Measurements from ENCODE around the gene DDX51. TPM values are rescaled to one million over a fixed set of nuclear protein-coding genes. Genes with fewer than 3 reads are reported as not detected.

Gene DDX51
- total RNA-seq (2012; rRNA removed): 9.2 and 10.4 TPM in 2 replicates

GRCh38 chr12:132144115-132144809 lies at the start of gene DDX51, which contains the start of gene NOC4L:
Gene DDX51, minus strand, starts transcription at chr12:132144319. Its CDS starts 23 bp downstream, at chr12:132144296.
Gene NOC4L, plus strand, starts transcription at chr12:132144457. Its CDS starts 32 bp downstream, at chr12:132144489.
- peak within 1 kb of the TSS; percentile 99 for H3K4me3 ChIP-seq (ENCODE audit: low read length)
- peaks cover 37% of the 10 kb centered on the region for H3K36me3 ChIP-seq (ENCODE audit: insufficient read depth, low read length)
- H3K9me3 ChIP-seq (replicated peaks; ENCODE audit: low read length): no peaks in the 10 kb centered on the region
- H3K4me1 ChIP-seq (ENCODE audit: control insufficient read depth, insufficient read depth, low read length): peaks cover 18% of the 10 kb centered on the region
- no peaks in the 10 kb centered on the region for H3K27me3 ChIP-seq (ENCODE audit: control insufficient read depth, insufficient read depth, low read length)
- H3K4me2 ChIP-seq (ENCODE audit: low read length): peak within 1 kb of the TSS; percentile 99
- peak within 1 kb of the TSS; percentile 92 for H3K9ac ChIP-seq (ENCODE audit: low read depth, low read length)

- Histone ChIP-seq H3K4me2 (ENCODE audit: low read length) (no peak overlapping the region), H3K4me1 (ENCODE audit: control insufficient read depth, insufficient read depth, low read length) (peaks cover 10% of the 10 kb centered on the region)
Measured at GRCh38 chr12:132191715-132192553, 47.8 kb upstream of the DDX51 start.

GRCh38 chr12:132190834-132191500 lies 46.8 kb upstream of the DDX51 start:
- Histone ChIP-seq H3K4me2 (ENCODE audit: low read length) (no peak overlapping the region), H3K9me3 (replicated peaks; ENCODE audit: low read length) (peaks cover 11% of the 10 kb centered on the region), H3K27me3 (ENCODE audit: control insufficient read depth, insufficient read depth, low read length) (peaks cover 33% of the 10 kb centered on the region), H3K36me3 (ENCODE audit: insufficient read depth, low read length) (no peaks in the 10 kb centered on the region), H3K9ac (ENCODE audit: low read depth, low read length) (no peak overlapping the region), H3K4me3 (ENCODE audit: low read length) (no peak overlapping the region), H3K4me1 (ENCODE audit: control insufficient read depth, insufficient read depth, low read length) (peaks cover 10% of the 10 kb centered on the region)

More at GRCh38 chr12:132191715-132192553, 47.8 kb upstream of the DDX51 start:
- peaks cover 11% of the 10 kb centered on the region for H3K9me3 ChIP-seq (replicated peaks; ENCODE audit: low read length)
- H3K27me3 ChIP-seq (ENCODE audit: control insufficient read depth, insufficient read depth, low read length): peaks cover 34% of the 10 kb centered on the region
- no peaks in the 10 kb centered on the region for H3K36me3 ChIP-seq (ENCODE audit: insufficient read depth, low read length)
- H3K9ac ChIP-seq (ENCODE audit: low read depth, low read length): no peak overlapping the region
- no peak overlapping the region for H3K4me3 ChIP-seq (ENCODE audit: low read length)

- Histone ChIP-seq H3K36me3 (ENCODE audit: insufficient read depth, low read length) (no peaks in the 10 kb centered on the region), H3K9ac (ENCODE audit: low read depth, low read length) (peak overlapping the region; percentile 64), H3K27me3 (ENCODE audit: control insufficient read depth, insufficient read depth, low read length) (peaks cover 36% of the 10 kb centered on the region), H3K9me3 (replicated peaks; ENCODE audit: low read length) (peaks cover 11% of the 10 kb centered on the region), H3K4me2 (ENCODE audit: low read length) (peak overlapping the region; percentile 98), H3K4me1 (ENCODE audit: control insufficient read depth, insufficient read depth, low read length) (peaks cover 10% of the 10 kb centered on the region), H3K4me3 (ENCODE audit: low read length) (peak overlapping the region; percentile 66)
Measured at GRCh38 chr12:132190012-132190755, 46.1 kb upstream of the DDX51 start.

GRCh38 chr12:132189378-132190011 lies 45.4 kb upstream of the DDX51 start:
- Histone ChIP-seq H3K4me2 (ENCODE audit: low read length) (peak overlapping the region; percentile 98), H3K4me3 (ENCODE audit: low read length) (peak overlapping the region; percentile 66), H3K27me3 (ENCODE audit: control insufficient read depth, insufficient read depth, low read length) (peaks cover 41% of the 10 kb centered on the region), H3K4me1 (ENCODE audit: control insufficient read depth, insufficient read depth, low read length) (peaks cover 10% of the 10 kb centered on the region), H3K9me3 (replicated peaks; ENCODE audit: low read length) (peaks cover 11% of the 10 kb centered on the region), H3K36me3 (ENCODE audit: insufficient read depth, low read length) (no peaks in the 10 kb centered on the region), H3K9ac (ENCODE audit: low read depth, low read length) (peak overlapping the region; percentile 64)

GRCh38 chr12:132188916-132189325 lies 44.8 kb upstream of the DDX51 start:
- Histone ChIP-seq H3K36me3 (ENCODE audit: insufficient read depth, low read length) (no peaks in the 10 kb centered on the region), H3K4me2 (ENCODE audit: low read length) (peak overlapping the region; percentile 98), H3K9me3 (replicated peaks; ENCODE audit: low read length) (peaks cover 6% of the 10 kb centered on the region), H3K4me3 (ENCODE audit: low read length) (peak overlapping the region; percentile 66), H3K27me3 (ENCODE audit: control insufficient read depth, insufficient read depth, low read length) (peaks cover 47% of the 10 kb centered on the region), H3K4me1 (ENCODE audit: control insufficient read depth, insufficient read depth, low read length) (peaks cover 10% of the 10 kb centered on the region), H3K9ac (ENCODE audit: low read depth, low read length) (peak overlapping the region; percentile 64)

GRCh38 chr12:132188451-132188901 lies 44.4 kb upstream of the DDX51 start:
- Histone ChIP-seq H3K4me3 (ENCODE audit: low read length) (no peak overlapping the region), H3K4me2 (ENCODE audit: low read length) (no peak overlapping the region), H3K36me3 (ENCODE audit: insufficient read depth, low read length) (no peaks in the 10 kb centered on the region), H3K4me1 (ENCODE audit: control insufficient read depth, insufficient read depth, low read length) (peaks cover 10% of the 10 kb centered on the region), H3K9ac (ENCODE audit: low read depth, low read length) (no peak overlapping the region), H3K9me3 (replicated peaks; ENCODE audit: low read length) (peaks cover 3% of the 10 kb centered on the region), H3K27me3 (ENCODE audit: control insufficient read depth, insufficient read depth, low read length) (peaks cover 51% of the 10 kb centered on the region)

- Histone ChIP-seq H3K4me1 (ENCODE audit: control insufficient read depth, insufficient read depth, low read length) (peaks cover 10% of the 10 kb centered on the region), H3K9ac (ENCODE audit: low read depth, low read length) (no peak overlapping the region), H3K36me3 (ENCODE audit: insufficient read depth, low read length) (no peaks in the 10 kb centered on the region), H3K9me3 (replicated peaks; ENCODE audit: low read length) (no peaks in the 10 kb centered on the region), H3K27me3 (ENCODE audit: control insufficient read depth, insufficient read depth, low read length) (peaks cover 57% of the 10 kb centered on the region), H3K4me2 (ENCODE audit: low read length) (no peak overlapping the region), H3K4me3 (ENCODE audit: low read length) (no peak overlapping the region)
Measured at GRCh38 chr12:132187646-132188450, 43.7 kb upstream of the DDX51 start.

- Histone ChIP-seq H3K4me2 (ENCODE audit: low read length) (no peak overlapping the region), H3K9ac (ENCODE audit: low read depth, low read length) (no peak overlapping the region), H3K4me1 (ENCODE audit: control insufficient read depth, insufficient read depth, low read length) (peaks cover 10% of the 10 kb centered on the region), H3K9me3 (replicated peaks; ENCODE audit: low read length) (no peaks in the 10 kb centered on the region), H3K27me3 (ENCODE audit: control insufficient read depth, insufficient read depth, low read length) (peaks cover 63% of the 10 kb centered on the region), H3K36me3 (ENCODE audit: insufficient read depth, low read length) (no peaks in the 10 kb centered on the region), H3K4me3 (ENCODE audit: low read length) (no peak overlapping the region)
Measured at GRCh38 chr12:132186857-132187620, 42.9 kb upstream of the DDX51 start.

Measured in skeletal muscle satellite cell (primary cell).